B cell (primary cell): ENCODE results near the gene STK17A. TPM values are rescaled to one million over a fixed set of nuclear protein-coding genes. Genes with fewer than 3 reads are reported as not detected.

ENCODE experiments used
- ATAC-seq: fragments of 200-7000 bp; cut with Tn5 transposase; one replicate; pipeline ENCODE4 v1.10.0; 2021; ENCODE audit warnings: low read depth, mild to moderate bottlenecking, moderate number of reproducible peaks, moderate library complexity
- CTCF ChIA-PET: fragments of 350-600 bp; sonication (Branson Sonifier 250); formaldehyde crosslinking; loops from one replicate; lab custom pipeline; 2021; ENCODE audit warnings: antibody characterized with exemption, inconsistent platforms; lab: Charles Lee
- POLR2A ChIA-PET: fragments of 350-600 bp; sonication (Branson Sonifier 250); formaldehyde crosslinking; loops from one replicate; lab custom pipeline; 2021; ENCODE audit warnings: antibody characterized with exemption; lab: Charles Lee
- DNase-seq: peaks from one replicate; pipeline ENCODE4 v3.0.0; 2013
- H2AFZ ChIP-seq: 2 replicates; pipeline ENCODE4 v1.6.1; 2012; ENCODE audit warnings: mild to moderate bottlenecking, low read depth, low read length; ENCODE audit not compliant: insufficient read depth, poor library complexity, severe bottlenecking
- H3K27ac ChIP-seq, 2 donors: 1 replicate in 1 of 2; 2 replicates in 1 of 2; pipeline ENCODE4 v1.5.1; 2012 to 2013; ENCODE audit warnings: low read length in 2 of 2, mild to moderate bottlenecking in 2 of 2, moderate library complexity in 1 of 2
- H3K27me3 ChIP-seq, 4 experiments: fragments of 200-600 bp in 1 of 4; sonication (generic) in 1 of 4; replicated peaks in 1 of 4; 1 replicate in 2 of 4; 2 replicates in 2 of 4; pipeline versions ENCODE4 v1.6.1 to v1.7.0; 2013 to 2016; ENCODE audit warnings: low read length in 3 of 4, mild to moderate bottlenecking in 2 of 4, mixed read lengths in 1 of 4, moderate library complexity in 1 of 4; ENCODE audit not compliant: insufficient read depth in 4 of 4, control insufficient read depth in 3 of 4; ENCODE audit errors: control extremely low read depth in 1 of 4
- H3K36me3 ChIP-seq, 2 experiments: replicated peaks in 1 of 2; 1 replicate in 1 of 2; 2 replicates in 1 of 2; pipeline versions ENCODE4 v1.6.1 to v1.7.1; 2013; ENCODE audit warnings: low read length in 1 of 2; ENCODE audit not compliant: insufficient read depth in 2 of 2, control insufficient read depth in 1 of 2; ENCODE audit errors: control extremely low read depth in 1 of 2, extremely low read depth in 1 of 2
- H3K4me1 ChIP-seq, 2 donors: fragments of 200-600 bp in 1 of 2; sonication (generic) in 1 of 2; 1 replicate in 1 of 2; 2 replicates in 1 of 2; pipeline versions ENCODE4 v1.5.1 to v1.6.1; 2013 to 2017; ENCODE audit warnings: low read length in 2 of 2; ENCODE audit not compliant: control insufficient read depth in 2 of 2, insufficient read depth in 2 of 2
- H3K4me2 ChIP-seq: replicated peaks from 2 replicates; pipeline ENCODE3; 2012; ENCODE audit warnings: mild to moderate bottlenecking, low read depth, low read length; ENCODE audit not compliant: poor library complexity, severe bottlenecking
- H3K4me3 ChIP-seq, 5 experiments: fragments of 200-600 bp in 1 of 5; sonication (generic) in 1 of 5; 1 replicate in 3 of 5; 2 replicates in 2 of 5; pipeline versions ENCODE4 v1.5.1 to v1.7.0; 2011 to 2016; ENCODE audit warnings: low read length in 4 of 5, mild to moderate bottlenecking in 4 of 5, low read depth in 2 of 5, control low read depth in 1 of 5, moderate library complexity in 1 of 5; ENCODE audit not compliant: insufficient read depth in 1 of 5; ENCODE audit errors: control extremely low read depth in 1 of 5, extremely low read depth in 1 of 5
- H3K79me2 ChIP-seq: fragments of 200-600 bp; sonication (generic); one replicate; pipeline ENCODE4 v1.6.0; 2016; ENCODE audit warnings: low read length; ENCODE audit not compliant: control insufficient read depth, insufficient read depth
- H3K9ac ChIP-seq: fragments of 200-600 bp; sonication (generic); 2 replicates; pipeline ENCODE4 v1.6.1; 2017; ENCODE audit warnings: mild to moderate bottlenecking, low read length, moderate library complexity
- H3K9me3 ChIP-seq, 3 donors: one replicate each; pipeline versions ENCODE4 v1.6.1 to v1.7.1; 2013; ENCODE audit warnings: low read length in 2 of 3; ENCODE audit not compliant: control insufficient read depth in 2 of 3, insufficient read depth in 1 of 3; ENCODE audit errors: control extremely low read depth in 1 of 3
- H4K20me1 ChIP-seq: 2 replicates; pipeline ENCODE4 v1.6.0; 2012; ENCODE audit warnings: mild to moderate bottlenecking, low read length; ENCODE audit not compliant: insufficient read depth, control insufficient read depth, poor library complexity, severe bottlenecking
- H3K27ac Mint-ChIP-seq: one replicate; pipeline ENCODE4 v1.8.0; 2021; ENCODE audit warnings: mixed read lengths
- H3K27me3 Mint-ChIP-seq: one replicate; pipeline ENCODE4 v1.8.0; 2021; ENCODE audit warnings: mixed read lengths
- H3K4me1 Mint-ChIP-seq: one replicate; pipeline ENCODE4 v1.8.0; 2021; ENCODE audit warnings: mixed read lengths
- H3K4me3 Mint-ChIP-seq: one replicate; pipeline ENCODE4 v1.8.0; 2021; ENCODE audit warnings: mixed read lengths
- H3K9me3 Mint-ChIP-seq: one replicate; pipeline ENCODE4 v1.8.0; 2022; ENCODE audit warnings: mixed read lengths; ENCODE audit not compliant: insufficient read depth
- EZH2 ChIP-seq: IDR thresholded peaks from 2 replicates; pipeline ENCODE4 v1.6.1; 2012; ENCODE audit warnings: borderline replicate concordance, low read depth, mild to moderate bottlenecking, moderate library complexity, low read length; ENCODE audit not compliant: insufficient read depth, poor library complexity, severe bottlenecking
- WGBS: methylation state at CpG from one replicate; pipeline ENCODE4 v1.1.5; 2013; ENCODE audit warnings: missing lambda C conversion rate; ENCODE audit not compliant: insufficient coverage; 5-methylcytosine and 5-hydroxymethylcytosine counted together
- intact Hi-C: fragments of 100-400 bp; cut with micrococcal nuclease; formaldehyde crosslinking; loops from one replicate; pipeline ENCODE4 v1.10.0; 2022
- polyA plus RNA-seq: library from polyadenylated mRNA; depleted of rRNA; stranded (reverse); fragments of >200 nt; gene quantifications from 2 replicates; pipeline ENCODE4 v1.2.3, GENCODE V29; 2012
- total RNA-seq, 2 donors: library from RNA; stranded (reverse); fragments of 120-200 nt in 1 of 2; gene quantifications; 1 replicate in 1 of 2; 2 replicates in 1 of 2; pipeline versions ENCODE4 v1.2.3 to v1.2.4, GENCODE V29; 2013 to 2022
- TF ChIP-seq, protein P1 (sequence below): fragments of 200-600 bp; IDR thresholded peaks from one replicate; pipeline ENCODE4 v1.8.0; 2022; ENCODE audit warnings: antibody characterized with exemption, mild to moderate bottlenecking

Gene STK17A
- total and polyA plus RNA-seq, 2 donors (not counting 1 experiment from before 2014, with no cell fraction given), result 72.8 to 111 TPM

DNA sequence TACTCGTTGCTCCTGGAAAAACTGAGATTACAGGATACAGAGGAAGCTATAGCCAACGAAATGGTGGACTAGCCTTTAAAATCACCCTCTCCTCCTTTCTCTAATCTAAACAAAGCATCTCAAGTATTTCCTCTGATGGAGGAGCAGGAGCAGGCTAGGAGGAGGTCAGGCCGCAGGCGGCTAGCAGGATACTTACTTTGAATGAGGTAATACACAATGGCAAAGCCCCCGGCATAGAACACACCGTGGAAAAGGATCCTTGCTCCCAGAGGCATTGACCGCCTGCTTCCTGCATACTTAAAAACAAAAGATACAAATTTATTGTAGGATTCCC lies 64.4 kb downstream of the STK17A start:
- H3K4me1 Mint-ChIP-seq, result peaks cover 91% of the 10 kb centered on the region
- CTCF ChIA-PET, result interaction anchor here (1.2 to 10.9 kb wide), 3 partner anchors 9 to 62 kb away, joined by 3 to 203 read pairs (median 99); partner anchors contain the start of gene STK17A
- no peak for DNase-seq
- WGBS, result no CpG with 5 or more reads among the region's 7 CpGs
- peaks cover 0 to 7% (median 0%) of the 10 kb centered on the region in 3 donors for H3K9me3 ChIP-seq
- POLR2A ChIA-PET, result interaction anchor here (0.6 to 6.1 kb wide), 3 partner anchors 43 to 64 kb away, joined by 3 to 68 read pairs (median 3); partner anchors contain the start of gene STK17A
- H3K9me3 Mint-ChIP-seq, result no peaks in the 10 kb centered on the region
- H3K27ac ChIP-seq, result peak overlapping the region; percentile 87 to 97
- ATAC-seq, result no peak
- H3K79me2 ChIP-seq, result peaks cover 52% of the 10 kb centered on the region
- H3K4me1 ChIP-seq, result peaks cover 93 to 94% of the 10 kb centered on the region in 2 donors
- intact Hi-C loops, result loop anchor here (5.0 kb wide), 1 partner anchor 35 kb away; no protein-coding TSS in a partner anchor
- peak overlapping the region; percentile 76 for H3K4me2 ChIP-seq
- H4K20me1 ChIP-seq, result no peaks in the 10 kb centered on the region
- no peaks in the 10 kb centered on the region for H3K27me3 ChIP-seq
- peak overlapping the region; percentile 87 for H3K27ac Mint-ChIP-seq
- H3K4me3 ChIP-seq, result peak overlapping the region in 4 of 5 experiments; percentile 16 to 50 (median 36)
- H3K36me3 ChIP-seq, result peaks cover 0 to 40% of the 10 kb centered on the region in 2 experiments
- H3K4me3 Mint-ChIP-seq, result peak overlapping the region; percentile 81
- peak overlapping the region; percentile 70 for H3K9ac ChIP-seq
- no peaks in the 10 kb centered on the region for H3K27me3 Mint-ChIP-seq
- TF ChIP-seq, protein P1, sequence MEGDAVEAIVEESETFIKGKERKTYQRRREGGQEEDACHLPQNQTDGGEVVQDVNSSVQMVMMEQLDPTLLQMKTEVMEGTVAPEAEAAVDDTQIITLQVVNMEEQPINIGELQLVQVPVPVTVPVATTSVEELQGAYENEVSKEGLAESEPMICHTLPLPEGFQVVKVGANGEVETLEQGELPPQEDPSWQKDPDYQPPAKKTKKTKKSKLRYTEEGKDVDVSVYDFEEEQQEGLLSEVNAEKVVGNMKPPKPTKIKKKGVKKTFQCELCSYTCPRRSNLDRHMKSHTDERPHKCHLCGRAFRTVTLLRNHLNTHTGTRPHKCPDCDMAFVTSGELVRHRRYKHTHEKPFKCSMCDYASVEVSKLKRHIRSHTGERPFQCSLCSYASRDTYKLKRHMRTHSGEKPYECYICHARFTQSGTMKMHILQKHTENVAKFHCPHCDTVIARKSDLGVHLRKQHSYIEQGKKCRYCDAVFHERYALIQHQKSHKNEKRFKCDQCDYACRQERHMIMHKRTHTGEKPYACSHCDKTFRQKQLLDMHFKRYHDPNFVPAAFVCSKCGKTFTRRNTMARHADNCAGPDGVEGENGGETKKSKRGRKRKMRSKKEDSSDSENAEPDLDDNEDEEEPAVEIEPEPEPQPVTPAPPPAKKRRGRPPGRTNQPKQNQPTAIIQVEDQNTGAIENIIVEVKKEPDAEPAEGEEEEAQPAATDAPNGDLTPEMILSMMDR, result no peak
- TF ChIP-seq EZH2, result no peak
- H2AFZ ChIP-seq, result no peak overlapping the region
